Stimulated activated CD4-positive, alpha-beta T cell treated with anti-CD3 and anti-CD28 coated beads, Interleukin-15, amount 100 ng/mL, for 48 hours (primary cell): Measurements from ENCODE around the gene ANKRD44.

ENCODE experiments used
- DNase-seq, 2 donors: peaks; one replicate each; pipeline ENCODE4 v3.0.0-alpha.2; 2020; ENCODE audit warnings: low read depth in 2 of 2

ANKRD44 gene

GRCh38 chr2:197113275-197113711, 197.3 kb downstream of the ANKRD44 start:
- DNase-seq: no peak

GRCh38 chr2:197109326-197109725, 201.3 kb downstream of the ANKRD44 start:
- DNase-seq: no peak

GRCh38 chr2:197108758-197109157, 201.8 kb downstream of the ANKRD44 start:
- DNase-seq: no peak

- DNase-seq: no peak
These were observed 203.0 kb downstream of the ANKRD44 start for GRCh38 chr2:197107291-197108269.

GRCh38 chr2:197103363-197103762, 207.2 kb downstream of the ANKRD44 start:
- DNase-seq: no peak

- no peak for DNase-seq
These were observed 208.3 kb downstream of the ANKRD44 start for GRCh38 chr2:197102231-197102630.

- DNase-seq: no peak
These were observed 209.1 kb downstream of the ANKRD44 start for GRCh38 chr2:197101519-197101918.

- no peak for DNase-seq
These were observed 212.8 kb downstream of the ANKRD44 start for GRCh38 chr2:197097578-197098366.

GRCh38 chr2:197096649-197097048, 213.9 kb downstream of the ANKRD44 start:
- DNase-seq: no peak

- no peak for DNase-seq
These were observed 218.1 kb downstream of the ANKRD44 start for GRCh38 chr2:197092431-197092830.

GRCh38 chr2:197090742-197091367, 219.7 kb downstream of the ANKRD44 start:
- DNase-seq: no peak

GRCh38 chr2:197089655-197090054, 220.9 kb downstream of the ANKRD44 start:
- DNase-seq: no peak

GRCh38 chr2:197088694-197089093, 221.9 kb downstream of the ANKRD44 start:
- no peak for DNase-seq

GRCh38 chr2:197086500-197086899, 224.1 kb downstream of the ANKRD44 start:
- DNase-seq: no peak

- DNase-seq: no peak
These were observed 224.9 kb downstream of the ANKRD44 start for GRCh38 chr2:197085665-197086064.

- DNase-seq: no peak
These were observed 229.3 kb downstream of the ANKRD44 start for GRCh38 chr2:197081294-197081693.

- no peak for DNase-seq
These were observed 229.9 kb downstream of the ANKRD44 start for GRCh38 chr2:197080578-197081216.

GRCh38 chr2:197079832-197080555, 230.6 kb downstream of the ANKRD44 start:
- no peak for DNase-seq

GRCh38 chr2:197079414-197079813, 231.2 kb downstream of the ANKRD44 start:
- no peak for DNase-seq

GRCh38 chr2:197078535-197078934, 232.0 kb downstream of the ANKRD44 start:
- DNase-seq: no peak

- no peak for DNase-seq
These were observed 233.2 kb downstream of the ANKRD44 start for GRCh38 chr2:197077336-197077735.
